GM20431 (cell line): ENCODE measurements around the gene NAMPT.

Experiments used
- in situ Hi-C: fragments of 300-500 bp; cut with MseI, MboI; formaldehyde crosslinking; loops from one replicate; pipeline ENCODE4 v1.15.0; 2020; ENCODE audit warnings: low sequenced_read_pairs; ENCODE audit not compliant: unreplicated experiment

NAMPT gene

GRCh38 chr7:106199024-106199423, 85.8 kb downstream of the NAMPT start:
- in situ Hi-C loops, result no loop called here
